BJ (cell line): ENCODE data around the gene MRGPRG. TPM values are rescaled to one million over a fixed set of nuclear protein-coding genes. Genes with fewer than 3 reads are reported as not detected.

ENCODE experiments used
- CTCF ChIA-PET: fragments of 350-600 bp; formaldehyde crosslinking; extraction: SDS; loops from one replicate; lab custom pipeline; 2021; ENCODE audit warnings: antibody characterized with exemption, inconsistent platforms; lab: Yijun Ruan, JAX
- POLR2A ChIA-PET: fragments of 300-600 bp; sonication (Branson Sonifier 250); formaldehyde crosslinking; extraction: SDS; loops from one replicate; lab custom pipeline; 2021; ENCODE audit warnings: antibody characterized with exemption; lab: Charles Lee
- DNase-seq: peaks from one replicate; pipeline ENCODE4 v3.0.0-alpha.2; 2011; ENCODE audit warnings: low read depth
- H3K27me3 ChIP-seq: 2 replicates; pipeline ENCODE4 v1.6.0; 2011; ENCODE audit warnings: low read length; ENCODE audit not compliant: control insufficient read depth, insufficient read depth
- H3K36me3 ChIP-seq: 2 replicates; pipeline ENCODE4 v1.5.1; 2011; ENCODE audit warnings: low read length; ENCODE audit not compliant: control insufficient read depth, insufficient read depth
- H3K4me3 ChIP-seq: 2 replicates; pipeline ENCODE4 v1.5.1; 2011; ENCODE audit warnings: low read depth, mild to moderate bottlenecking, control low read depth, low read length
- polyA plus RNA-seq: library from polyadenylated mRNA; depleted of rRNA; stranded (reverse); fragments of >200 nt; gene quantifications from 2 replicates; pipeline ENCODE4 v1.2.3, GENCODE V29; 2011
- TF ChIP-seq, protein P1 (sequence below): IDR thresholded peaks from 2 replicates; pipeline ENCODE4 v1.5.1; 2011; ENCODE audit warnings: low read depth, mild to moderate bottlenecking, control low read depth, inconsistent platforms, low read length, moderate library complexity; ENCODE audit not compliant: insufficient read depth

MRGPRG gene
- polyA plus RNA-seq, 1 experiment, result not detected

DNA sequence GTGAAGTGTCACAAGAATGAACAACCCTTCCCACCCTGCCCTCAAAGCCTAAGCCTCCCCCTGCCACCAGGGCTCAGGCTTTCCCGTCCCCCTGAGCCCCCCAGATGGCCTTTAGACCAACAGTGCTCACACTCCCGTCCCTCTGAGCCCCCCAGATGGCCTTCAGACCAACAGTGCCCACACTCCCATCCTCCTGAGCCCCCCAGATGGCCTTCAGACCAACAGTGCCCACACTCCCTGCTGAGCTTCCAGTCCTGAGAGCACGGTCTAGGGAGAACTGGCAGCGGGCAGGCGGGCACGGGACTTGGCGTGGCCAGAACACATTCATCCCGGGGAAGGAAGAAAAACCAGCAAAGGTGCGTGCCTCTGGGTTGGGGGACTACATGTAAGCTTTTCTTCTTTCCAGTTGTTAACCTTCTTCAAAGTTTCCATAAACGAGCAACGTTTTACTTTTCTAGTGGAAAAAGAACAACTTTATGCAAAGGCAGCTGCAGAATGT lies 2.5 kb downstream of the MRGPRG start:
- H3K4me3 ChIP-seq, result no peak overlapping the region
- H3K36me3 ChIP-seq, result no peaks in the 10 kb centered on the region
- DNase-seq, result no peak
- TF ChIP-seq, protein P1, sequence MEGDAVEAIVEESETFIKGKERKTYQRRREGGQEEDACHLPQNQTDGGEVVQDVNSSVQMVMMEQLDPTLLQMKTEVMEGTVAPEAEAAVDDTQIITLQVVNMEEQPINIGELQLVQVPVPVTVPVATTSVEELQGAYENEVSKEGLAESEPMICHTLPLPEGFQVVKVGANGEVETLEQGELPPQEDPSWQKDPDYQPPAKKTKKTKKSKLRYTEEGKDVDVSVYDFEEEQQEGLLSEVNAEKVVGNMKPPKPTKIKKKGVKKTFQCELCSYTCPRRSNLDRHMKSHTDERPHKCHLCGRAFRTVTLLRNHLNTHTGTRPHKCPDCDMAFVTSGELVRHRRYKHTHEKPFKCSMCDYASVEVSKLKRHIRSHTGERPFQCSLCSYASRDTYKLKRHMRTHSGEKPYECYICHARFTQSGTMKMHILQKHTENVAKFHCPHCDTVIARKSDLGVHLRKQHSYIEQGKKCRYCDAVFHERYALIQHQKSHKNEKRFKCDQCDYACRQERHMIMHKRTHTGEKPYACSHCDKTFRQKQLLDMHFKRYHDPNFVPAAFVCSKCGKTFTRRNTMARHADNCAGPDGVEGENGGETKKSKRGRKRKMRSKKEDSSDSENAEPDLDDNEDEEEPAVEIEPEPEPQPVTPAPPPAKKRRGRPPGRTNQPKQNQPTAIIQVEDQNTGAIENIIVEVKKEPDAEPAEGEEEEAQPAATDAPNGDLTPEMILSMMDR, result no peak
- ChIA-PET CTCF (interaction anchor here (0.5 to 3.0 kb wide), 11 partner anchors 10 to 685 kb away, joined by 3 to 14 read pairs (median 4); partner anchors contain the start of gene MRGPRE), POLR2A (no interaction called here)
- peaks cover 11% of the 10 kb centered on the region for H3K27me3 ChIP-seq

DNA sequence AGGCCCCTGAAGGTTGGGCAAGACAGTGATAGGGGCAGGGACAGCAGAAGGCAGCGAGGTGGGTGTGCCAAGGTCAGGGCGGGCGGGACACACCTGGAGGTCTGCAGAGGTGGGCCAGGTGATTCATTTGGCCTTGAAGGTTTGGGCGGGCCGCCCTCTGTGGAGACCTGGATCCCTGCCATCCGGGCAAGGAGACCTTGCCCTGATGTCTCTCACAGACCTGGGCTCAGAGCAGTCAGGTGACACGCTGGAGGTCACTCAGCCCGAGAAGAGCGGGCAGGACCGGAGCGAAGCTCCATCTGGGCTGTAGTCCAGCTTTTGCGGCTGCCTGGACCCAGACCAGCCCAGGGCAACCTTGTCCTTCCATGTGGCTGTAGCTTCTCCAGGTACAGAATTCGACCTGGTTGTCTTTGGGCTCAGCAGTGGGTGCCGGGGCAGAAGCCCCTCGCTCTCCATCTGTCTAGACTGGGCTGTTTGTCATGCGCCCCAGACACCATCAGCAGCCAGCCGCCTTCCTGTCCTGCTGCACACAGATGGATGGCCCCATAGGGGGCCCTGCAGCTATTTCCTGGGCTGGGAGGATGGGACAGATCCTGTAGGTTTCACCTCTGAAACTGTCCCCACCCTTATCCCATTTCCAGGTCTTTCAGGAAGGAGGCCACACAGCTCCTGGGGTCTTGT lies 3.1 kb downstream of the MRGPRG start:
- CTCF ChIA-PET, result interaction anchor here (0.5 to 3.0 kb wide), 8 partner anchors 11 to 193 kb away, joined by 3 to 14 read pairs (median 4); partner anchors contain the start of gene MRGPRE
- TF ChIP-seq, protein P1, result no peak
- Histone ChIP-seq H3K4me3 (no peak overlapping the region), H3K36me3 (no peaks in the 10 kb centered on the region), H3K27me3 (peaks cover 8% of the 10 kb centered on the region)
- DNase-seq, result no peak
- POLR2A ChIA-PET, result interaction anchor here (0.7 kb wide), 1 partner anchor 37 kb away, joined by 5 read pairs; no protein-coding TSS in a partner anchor

DNA sequence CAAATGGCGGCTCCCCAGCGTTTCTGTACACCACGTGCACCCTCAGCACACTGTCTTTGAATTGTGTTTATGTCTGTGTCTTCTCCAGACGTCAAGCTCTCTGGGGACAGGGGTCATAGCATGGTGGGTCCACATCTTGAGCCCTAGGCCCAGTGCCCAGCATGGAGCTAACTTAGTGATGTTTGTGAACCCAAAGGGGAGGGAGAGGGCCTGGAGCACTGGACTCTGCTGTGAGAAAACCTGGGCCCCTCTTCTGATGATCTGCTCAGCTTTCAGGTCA lies 4.3 kb downstream of the MRGPRG start:
- ChIA-PET CTCF (interaction anchor here (0.7 to 3.0 kb wide), 4 partner anchors 13 to 681 kb away, joined by 3 to 9 read pairs (median 3); partner anchors contain the start of gene MRGPRE), POLR2A (no interaction called here)

DNA sequence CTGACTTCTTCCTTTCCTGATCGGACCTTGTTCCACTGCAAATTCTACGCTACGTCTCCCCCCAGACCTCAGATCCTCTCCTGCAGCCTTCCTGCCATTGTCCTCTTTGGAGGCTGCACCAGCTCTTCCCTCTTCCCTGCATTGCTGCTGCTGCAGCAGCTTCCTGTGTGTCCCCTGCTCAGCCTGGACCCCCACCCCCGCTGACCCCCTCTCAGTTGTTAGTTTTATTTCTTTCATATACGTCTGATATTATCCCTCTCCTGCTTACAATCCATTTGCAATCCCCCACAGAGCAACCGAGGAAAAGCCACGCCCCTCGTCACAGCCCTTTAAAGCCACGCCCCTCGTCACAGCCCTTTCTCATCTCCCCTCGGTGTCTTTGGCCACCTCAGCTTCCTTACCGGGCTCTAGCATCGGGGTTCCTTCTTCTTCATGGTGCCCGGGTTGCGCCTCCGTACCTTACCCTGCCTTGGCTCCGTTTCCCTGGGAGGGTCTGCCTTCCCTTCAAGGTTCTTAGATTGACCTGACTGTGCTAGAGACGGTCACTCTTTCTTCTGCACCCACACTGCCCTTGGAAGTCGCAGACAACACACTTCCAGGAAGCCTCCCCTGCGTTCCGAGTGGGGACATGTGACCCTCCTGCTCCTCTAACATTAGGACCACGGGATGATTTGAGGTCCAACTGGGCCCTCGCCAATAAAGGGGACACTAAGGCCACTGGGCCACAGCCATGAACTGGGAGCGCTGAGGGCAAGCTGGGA lies 4.8 kb downstream of the MRGPRG start:
- H3K27me3 ChIP-seq, result peaks cover 7% of the 10 kb centered on the region
- no peak overlapping the region for H3K4me3 ChIP-seq
- H3K36me3 ChIP-seq, result no peaks in the 10 kb centered on the region
- ChIA-PET CTCF (interaction anchor here (0.7 to 1.3 kb wide), 3 partner anchors 13 to 681 kb away, joined by 3 read pairs; no protein-coding TSS in a partner anchor), POLR2A (no interaction called here)
- no peak for DNase-seq
- TF ChIP-seq, protein P1, result no peak

More for the DNA sequence above, 4.3 kb downstream of the MRGPRG start:
- Histone ChIP-seq H3K27me3 (peaks cover 7% of the 10 kb centered on the region), H3K4me3 (no peak overlapping the region), H3K36me3 (no peaks in the 10 kb centered on the region)
- TF ChIP-seq, protein P1, result no peak
- DNase-seq, result no peak

DNA sequence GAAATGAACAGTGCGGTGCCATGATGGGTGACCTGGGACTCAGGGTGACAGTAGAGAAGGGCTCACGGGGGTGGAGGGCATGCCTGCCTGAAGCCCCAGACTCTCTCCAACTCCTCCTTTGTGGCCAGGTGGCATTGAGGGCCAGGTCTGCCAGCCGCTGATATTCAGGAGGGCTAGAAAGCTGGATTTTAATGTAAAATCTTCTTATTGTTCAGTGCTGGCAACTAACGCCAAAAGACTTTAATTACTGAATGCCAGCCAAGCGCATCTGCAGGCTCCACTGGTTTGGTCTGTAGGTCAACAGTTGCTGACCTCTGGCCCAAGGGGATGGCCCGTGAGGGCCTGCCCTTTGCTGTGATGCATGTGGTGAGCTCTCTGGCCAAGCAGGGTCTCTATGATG lies 10.3 kb downstream of the MRGPRG start:
- POLR2A ChIA-PET, result no interaction called here
- Histone ChIP-seq H3K4me3 (no peak overlapping the region), H3K36me3 (no peaks in the 10 kb centered on the region), H3K27me3 (peaks cover 15% of the 10 kb centered on the region)
- no peak for DNase-seq
- TF ChIP-seq, protein P1, result no peak
- CTCF ChIA-PET, result interaction anchor here (1.0 to 1.9 kb wide), 5 partner anchors 9 to 24 kb away, joined by 3 to 5 read pairs (median 3); no protein-coding TSS in a partner anchor
